ENCODE results near the gene CP.
A peak's percentile ranks its signal among the peaks of the same experiment; 100 is the strongest.
"Not testable (repeated sequence)": the region's sequence is repeated elsewhere in the genome, so short reads cannot be mapped to it uniquely, and the experiment has no call there.

The CP gene

DNA sequence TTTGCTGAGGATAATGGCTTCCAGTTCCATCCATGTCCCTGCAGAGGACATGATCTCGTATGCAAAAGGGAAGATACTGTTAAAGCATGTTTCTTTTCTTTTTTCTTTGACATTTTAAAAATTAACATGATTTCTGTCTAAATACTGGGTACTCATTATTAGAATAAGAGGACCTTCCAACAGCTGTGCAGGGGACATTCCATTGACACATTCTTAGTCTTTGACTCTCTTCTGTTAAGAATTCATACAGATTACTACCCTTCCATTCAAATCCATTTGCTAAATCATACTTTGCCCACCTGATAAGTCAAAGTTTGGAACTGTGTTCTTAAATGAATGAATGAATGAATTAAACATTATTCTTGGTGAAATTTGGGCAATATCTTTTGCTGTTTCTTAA lies 5.1 kb upstream of the CP start:
- DNase-seq: no peak

DNA sequence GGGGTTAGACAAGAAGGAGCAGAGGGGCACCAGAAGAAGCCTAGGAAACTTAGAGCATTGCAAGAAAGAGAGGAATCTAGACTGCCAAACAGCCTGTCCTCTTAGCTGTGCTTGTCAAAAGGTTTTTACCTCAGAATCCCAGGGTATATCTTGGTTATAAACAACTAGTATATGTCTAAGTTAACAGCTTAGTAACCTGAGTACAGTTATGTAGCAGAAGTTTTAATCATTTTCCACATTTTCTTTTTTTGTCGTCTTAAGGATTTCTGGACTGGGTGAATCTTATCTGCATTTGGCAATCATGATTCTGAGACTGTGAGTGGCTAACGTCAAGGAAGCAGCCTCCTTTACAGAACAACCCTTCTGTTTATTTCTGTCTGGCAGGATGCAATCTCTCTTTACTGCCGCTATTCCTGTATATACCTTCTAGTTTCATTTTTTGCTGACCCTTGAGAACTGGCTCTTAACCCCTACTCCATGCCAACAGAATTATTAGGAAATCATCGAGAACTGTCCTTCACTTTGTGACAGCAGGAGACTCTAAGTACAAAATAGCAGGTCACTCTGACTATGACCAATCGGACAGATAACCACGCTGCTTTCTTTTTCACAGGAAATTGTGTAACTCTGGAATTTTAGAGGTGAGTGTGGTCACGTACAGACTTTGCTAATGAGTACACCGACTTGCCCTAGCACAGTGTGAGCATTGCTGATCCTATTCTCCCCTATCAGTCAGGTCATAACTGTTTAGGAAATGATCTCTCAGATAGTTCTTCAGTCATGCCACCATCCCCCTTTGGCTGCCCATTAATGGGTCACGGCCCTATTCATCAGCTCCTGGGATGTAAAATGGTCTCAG lies 3.3 kb upstream of the CP start:
- DNase-seq: no peak

DNA sequence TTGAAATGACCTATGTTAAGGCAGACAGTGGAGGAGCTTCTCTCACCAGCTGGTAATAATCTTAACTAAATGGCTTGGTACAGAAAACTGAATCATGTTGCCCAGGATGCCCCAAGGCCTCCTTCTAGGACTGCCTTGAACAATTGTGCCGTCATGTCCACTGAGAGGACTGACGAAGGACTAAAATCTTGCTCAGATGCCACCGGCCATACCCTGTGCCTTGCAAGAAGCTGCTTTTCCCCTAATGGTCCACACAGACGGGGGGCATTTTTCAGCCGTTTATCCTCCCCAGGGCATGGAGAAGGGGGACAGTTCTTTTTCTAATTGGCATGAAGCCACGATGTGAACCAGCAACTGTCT lies 1.8 kb upstream of the CP start:
- DNase-seq: no peak

DNA sequence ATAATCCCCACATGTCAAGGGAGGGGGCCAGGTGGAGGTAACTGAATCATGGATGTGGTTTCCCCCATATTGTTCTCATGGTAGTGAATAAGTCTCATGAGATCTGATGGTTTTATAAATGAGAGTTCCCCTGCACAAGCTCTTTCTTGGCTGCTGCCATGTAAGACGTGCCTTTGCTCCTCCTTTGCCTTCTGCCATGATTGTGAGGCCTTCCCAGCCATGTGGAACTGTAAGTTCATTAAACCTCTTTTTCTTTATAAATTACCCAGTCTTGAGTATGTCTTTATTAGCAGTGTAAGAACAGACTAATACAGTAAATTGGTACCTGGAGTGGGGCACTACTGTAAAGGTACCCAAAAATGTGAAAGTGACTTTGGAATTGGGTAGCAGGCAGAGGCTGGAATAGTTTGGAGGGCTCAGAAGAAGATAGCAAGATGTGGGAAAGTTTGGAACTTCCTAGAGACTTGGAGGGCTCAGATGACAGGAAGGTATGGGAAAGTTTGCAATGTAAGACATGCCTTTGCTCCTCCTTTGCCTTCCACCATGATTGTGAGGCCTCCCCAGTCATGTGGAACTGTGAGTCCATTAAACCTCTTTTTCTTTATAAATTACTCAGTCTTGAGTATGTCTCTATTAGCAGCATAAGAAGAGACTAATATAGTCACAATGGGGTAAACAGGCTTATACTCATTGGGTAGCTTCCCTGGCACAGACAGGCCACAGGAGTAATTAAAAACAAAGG lies 2.1 kb downstream of the CP start:
- DNase-seq: not testable (repeated sequence)

DNA sequence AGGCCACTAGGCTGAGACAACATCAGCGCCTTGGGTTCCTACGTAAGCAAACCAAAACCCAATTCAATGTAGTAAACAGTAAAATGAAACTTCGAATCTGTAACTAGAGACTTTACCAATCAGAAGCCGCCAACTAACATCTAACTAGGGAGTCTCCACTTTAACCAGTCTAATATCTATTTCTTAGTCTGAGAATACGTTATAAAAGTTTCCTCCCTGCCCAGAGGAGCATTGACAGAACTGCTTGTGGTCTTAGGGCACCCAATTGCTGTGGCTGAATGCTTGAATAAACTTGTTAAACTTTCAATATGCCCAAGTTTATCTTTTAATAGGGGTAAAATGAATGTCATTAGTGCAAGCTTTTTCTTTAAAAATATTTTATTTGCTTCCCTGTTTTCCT lies 4.3 kb downstream of the CP start:
- DNase-seq: no peak

DNA sequence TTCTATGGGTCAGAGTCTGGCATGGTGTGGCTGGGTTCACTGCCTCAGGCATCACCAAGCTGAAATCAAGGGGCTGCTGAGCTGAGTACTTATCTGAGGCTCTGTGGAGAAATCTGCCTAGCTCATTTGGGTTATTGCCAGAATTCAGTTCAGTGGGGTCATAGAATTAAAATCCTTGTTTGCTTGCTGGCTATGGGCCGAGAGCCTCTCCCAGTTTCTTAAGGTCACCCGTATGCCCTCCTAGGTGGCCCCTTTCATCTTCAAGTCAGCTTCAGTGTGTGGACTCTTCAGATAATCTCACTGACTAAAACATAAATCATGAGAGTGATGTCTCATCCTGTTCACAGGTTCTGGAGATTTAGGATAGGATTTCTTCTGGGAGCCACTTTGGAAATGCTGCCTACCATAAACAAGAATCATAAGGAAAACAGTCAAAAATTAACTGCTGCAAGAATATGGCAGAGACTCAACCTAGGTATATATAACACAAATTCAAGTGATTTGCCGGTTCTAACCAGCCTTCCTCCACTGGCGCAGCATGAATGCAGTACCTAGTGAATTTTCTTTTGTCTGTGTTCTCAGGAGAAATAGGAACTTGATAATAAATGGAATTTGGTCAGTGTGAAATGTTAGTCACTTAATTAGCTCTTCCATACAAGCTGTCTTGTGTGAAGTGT lies 5.3 kb downstream of the CP start:
- no peak for DNase-seq

DNA sequence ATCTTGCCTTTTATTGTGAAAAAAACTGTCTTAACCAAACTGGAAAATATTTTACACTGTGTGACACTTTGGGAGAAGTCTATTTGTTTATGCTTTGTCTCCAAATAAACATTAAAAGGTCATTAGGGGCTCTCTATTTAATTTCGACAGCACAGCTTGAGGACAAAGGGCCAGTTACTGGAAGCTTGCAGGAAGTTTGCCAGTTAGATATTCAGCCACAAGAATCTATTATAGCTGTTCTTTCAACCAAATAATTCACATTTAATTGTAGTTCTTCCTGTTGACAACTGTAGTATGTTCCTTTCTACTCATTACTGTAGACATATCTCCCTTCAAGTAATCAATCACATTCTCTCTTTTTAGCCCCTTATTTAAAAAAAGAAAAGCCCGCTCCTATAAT lies 6.1 kb downstream of the CP start:
- no peak for DNase-seq

DNA sequence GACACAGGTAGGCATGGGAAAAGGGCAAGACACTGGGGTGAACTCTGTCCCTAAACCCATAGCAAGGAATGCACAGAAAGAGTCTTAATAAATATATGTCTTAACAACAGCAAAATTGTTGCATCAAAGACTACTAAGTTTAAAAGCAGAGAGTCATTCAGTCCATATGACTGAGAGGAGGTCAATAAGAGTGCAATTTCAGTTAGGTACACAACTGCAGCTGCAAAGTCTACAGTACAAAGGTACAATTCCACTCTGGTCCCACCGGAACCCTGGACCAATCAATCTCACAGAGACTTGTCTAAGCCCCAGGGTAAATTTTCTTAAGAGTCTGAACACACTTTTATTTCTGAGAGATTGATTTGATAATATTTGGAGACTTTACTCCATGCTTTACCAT lies 6.9 kb downstream of the CP start:
- DNase-seq: no peak

DNA sequence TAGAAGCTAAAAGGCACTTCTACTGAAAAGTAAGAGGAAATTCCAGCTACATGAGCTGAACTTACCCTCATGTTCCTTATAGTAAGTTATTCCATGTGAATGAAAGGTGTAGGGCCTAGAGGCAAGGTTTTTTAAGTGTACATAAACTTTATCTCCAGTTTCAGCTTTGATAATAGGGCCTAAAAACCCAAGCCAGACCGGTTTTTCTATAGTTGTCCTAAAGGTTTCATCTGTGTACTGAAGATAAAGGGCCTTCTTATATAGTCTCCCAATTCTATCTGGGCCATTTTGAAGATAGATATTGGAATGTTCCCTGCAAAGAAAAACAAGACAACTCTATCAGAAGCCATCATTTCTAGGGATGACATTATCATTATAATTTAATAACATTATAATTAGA lies 9.2 kb downstream of the CP start:
- DNase-seq: no peak

DNA sequence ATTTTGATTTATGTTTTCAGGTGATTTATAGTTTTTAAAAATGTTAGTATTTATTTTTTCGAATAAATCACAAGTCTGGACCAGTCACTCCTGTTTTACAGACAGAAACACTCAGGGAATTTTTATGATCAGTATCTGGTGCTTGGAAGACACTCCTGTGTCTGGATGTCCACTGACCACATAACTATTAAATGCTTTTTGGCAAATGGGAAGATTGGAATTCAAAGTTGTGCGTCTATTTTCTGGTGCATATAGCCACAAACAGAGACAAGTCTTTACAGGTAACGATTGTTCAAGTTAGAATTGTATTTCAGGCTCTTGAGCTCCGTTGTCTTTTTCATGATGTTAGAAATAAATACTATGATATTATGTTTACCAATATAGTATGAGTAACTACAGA lies 12.2 kb downstream of the CP start:
- no peak for DNase-seq

DNA sequence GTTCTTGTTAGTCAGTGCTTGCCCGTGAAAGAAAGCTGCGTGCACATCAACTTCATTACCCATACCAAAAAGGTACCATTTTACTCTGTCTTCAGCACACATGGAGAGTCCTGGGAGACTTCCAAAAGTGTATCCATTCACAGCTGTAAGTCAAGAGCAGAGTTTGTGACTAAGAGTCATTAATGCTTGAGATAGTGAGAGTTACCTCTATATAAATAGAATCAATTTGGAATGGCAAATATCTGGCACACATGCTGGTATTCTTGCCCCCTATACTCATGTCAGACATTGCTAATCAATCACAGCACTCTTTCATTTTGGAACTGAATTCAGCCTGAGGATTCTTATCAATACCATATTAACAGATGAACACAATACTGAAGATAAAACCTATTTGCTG lies 14.2 kb downstream of the CP start:
- DNase-seq: no peak

DNA sequence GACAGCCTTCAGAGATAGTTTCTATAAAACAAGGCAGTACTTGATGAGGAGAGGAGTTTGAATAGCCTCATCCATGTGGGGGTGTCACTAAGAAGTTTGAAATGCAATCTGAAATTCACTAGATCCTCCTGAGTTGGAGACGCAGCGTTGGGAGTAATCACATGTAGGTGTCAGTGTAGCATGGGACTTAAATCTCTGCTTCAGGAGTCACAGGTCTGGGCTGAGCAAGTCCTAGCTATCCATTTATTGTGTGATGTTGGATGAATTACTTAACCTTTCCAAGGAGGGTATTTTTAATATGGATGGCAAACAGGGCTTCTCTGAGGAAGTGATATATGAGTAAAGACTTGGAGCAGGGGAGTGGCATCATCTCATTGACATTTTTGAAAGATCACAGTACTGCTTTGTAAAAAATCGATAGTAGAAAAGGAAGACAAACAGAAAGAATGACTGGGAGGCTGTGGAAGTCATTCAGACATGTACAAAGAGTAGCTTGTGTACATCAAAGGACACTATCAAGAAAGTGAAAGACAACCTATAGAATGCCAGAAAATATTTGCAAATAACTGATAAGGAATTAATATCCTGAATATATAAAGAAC lies 17.1 kb downstream of the CP start:
- DNase-seq: no peak

DNA sequence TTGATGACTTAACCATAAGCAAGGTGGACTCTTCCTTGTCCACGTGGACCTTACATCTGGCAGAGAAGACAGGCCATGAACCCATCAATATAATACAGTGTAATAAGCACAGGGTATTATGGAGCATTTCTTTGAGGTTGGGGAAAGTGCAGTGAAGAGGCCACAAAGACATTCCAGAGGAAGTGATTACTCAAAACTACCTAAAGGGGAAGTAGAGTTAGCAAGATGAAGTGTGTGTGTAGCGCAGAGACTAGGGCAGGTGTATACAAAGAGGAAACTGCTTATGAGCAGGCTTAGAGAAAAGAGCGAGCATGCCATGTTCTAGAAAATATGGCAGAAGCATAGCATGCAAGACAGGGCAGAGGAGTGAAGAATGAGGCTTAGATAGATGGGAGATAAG lies 17.9 kb downstream of the CP start:
- DNase-seq: no peak

DNA sequence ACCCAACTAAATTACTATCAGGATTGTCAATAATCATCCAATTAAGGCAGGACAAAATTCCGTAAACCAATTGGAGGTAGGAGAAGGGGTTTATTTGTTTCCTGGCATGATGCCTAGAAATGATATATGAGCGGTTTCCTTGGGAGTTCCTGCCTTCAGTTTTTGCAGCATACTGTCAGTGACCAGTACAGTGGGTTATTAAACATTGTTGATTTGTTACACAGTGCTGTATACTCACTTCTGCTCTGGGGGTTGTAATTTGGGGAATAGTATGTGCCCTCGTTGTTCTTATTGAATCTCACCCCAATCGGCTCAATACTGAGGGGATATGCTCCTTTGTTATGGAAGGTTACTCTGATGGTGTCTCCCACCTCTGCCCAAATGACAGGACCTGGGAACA lies 22.2 kb downstream of the CP start:
- DNase-seq: no peak

DNA sequence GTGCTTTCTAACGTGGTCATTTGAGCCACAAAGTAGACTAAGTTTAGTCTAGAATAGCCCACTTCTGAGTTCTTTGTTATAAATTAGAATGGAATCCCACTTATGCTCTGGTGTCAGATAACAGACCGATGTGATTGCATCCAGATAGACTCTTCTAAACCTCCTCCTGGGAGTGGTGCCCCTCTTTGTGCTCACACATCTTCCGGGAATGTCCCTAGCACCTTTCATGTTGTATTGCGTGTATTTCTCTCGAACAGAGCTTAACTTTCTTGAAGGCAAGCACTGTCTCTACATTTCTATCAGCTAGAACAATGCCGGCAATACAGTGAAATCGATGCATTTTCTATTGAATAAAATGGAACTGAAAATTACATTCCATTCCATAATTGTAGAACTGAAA lies 23.0 kb downstream of the CP start:
- no peak for DNase-seq

DNA sequence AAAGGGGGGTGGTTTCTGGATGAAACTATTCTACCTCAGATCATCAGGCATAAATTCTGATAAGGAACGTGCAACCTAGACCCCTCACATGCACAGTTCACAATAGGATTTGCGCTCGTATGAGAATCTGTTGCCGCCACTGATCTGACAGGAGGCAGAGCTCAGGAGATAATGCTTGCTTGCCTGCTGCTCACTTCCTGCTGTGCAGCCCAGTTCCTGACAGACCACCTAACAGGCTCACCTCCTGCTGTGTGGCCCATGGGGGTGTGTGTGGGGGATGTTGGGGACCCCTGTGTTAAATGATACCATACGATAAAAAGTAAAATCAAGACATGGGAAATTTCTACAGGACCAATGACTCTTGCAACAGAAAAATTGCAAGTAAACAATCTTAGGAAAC lies 24.0 kb downstream of the CP start:
- no peak for DNase-seq

DNA sequence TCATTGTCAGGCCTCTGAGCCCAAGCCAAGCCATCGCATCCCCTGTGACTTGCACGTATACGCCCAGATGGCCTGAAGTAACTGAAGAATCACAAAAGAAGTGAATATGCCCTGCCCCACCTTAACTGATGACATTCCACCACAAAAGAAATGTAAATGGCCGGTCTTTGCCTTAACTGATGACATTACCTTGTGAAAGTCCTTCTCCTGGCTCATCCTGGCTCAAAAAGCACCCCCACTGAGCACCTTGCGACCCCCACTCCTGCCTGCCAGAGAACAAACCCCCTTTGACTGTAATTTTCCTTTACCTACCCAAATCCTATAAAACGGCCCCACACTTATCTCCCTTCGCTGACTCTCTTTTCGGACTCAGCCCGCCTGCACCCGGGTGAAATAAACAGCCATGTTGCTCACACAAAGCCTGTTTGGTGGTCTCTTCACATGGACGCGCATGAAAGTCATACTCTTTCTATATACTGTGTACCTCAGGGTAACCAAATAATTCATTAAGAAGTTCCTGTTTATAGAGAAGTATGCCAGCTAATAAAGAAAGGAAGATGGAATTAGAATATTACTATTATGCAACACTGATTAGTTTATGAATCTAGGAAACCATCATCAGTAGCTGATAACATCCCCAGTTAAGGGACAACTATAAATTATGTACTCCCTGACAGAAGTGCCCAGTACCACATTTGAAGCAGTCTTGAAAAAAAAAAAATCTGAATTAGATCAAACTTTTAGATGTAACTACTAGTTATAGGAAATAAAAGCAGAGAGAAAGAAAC lies 24.6 kb downstream of the CP start:
- DNase-seq: not testable (repeated sequence)

DNA sequence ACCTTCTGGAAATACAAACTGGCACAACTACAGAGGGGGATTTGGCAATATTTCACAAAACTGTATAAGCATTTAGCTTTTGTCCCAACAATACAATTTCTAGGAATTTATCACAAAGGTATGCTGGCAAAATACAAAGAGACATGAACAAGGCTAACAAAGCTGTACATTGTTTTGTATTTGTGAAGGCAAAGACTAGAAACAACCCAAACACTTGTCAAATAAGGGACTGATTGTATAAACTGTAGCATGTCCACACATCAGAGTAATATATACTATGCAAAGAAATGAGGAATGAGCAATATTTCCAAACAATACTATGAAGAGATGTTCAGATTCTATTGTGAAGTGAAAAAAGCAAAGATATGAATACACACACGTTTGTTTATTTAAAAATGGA lies 26.4 kb downstream of the CP start:
- DNase-seq: no peak

DNA sequence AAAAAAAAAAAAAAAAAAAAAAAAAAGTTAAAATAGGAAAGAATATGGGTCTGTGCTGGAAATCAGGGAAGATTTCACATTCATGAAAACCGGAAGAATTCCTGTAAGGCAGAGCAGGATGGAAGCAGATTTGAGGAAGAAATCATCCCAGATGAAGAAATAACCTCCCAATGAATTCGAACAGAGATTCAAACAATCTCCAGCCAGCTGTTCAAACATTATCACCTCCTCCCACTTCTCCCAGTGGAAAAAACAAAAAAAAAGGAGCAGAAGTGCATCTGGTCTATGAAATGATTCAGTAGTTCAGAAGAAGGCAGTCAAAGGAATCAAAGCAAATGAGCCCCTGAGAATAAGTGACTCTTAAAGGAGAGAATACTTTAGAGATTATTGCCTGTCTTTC lies 33.1 kb downstream of the CP start:
- DNase-seq: no peak

DNA sequence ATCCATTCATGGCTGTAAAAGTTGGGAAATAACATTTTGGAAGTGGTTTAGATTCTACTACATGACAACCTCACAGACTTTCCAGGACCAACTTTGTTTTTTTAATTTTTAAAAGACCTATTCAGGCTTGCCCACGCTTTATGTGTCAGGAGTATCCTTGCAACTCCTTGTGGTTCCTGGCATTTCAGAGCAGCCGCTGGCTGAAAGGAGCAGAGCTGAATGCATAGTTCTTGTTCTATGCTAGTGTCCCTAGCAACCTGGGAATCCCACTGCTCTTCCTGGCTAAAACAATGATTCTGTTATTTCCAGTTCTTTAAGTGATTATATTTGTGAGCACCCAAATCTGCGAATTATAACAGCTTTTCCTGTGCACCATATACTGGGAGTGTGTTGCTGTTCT lies 34.9 kb downstream of the CP start:
- no peak for DNase-seq

DNA sequence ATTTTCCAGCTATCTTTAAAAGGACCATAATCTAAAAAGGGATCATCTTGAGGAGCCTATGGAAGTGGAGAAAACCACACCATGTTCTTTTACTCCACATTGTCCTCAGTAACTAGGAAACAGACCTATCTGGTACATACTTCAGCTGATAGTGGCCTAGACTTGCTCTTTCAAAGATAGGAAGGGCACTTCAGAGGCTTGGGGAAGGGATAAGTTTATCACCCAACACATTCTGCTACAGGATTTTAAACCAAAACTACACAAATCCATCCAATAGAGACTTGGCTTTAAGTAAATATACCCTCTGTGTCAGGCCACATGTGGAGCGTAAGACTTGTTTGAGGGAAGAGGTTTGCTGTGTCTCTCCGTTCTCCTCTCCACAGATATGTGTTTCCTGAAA lies 35.4 kb downstream of the CP start:
- DNase-seq: no peak

DNA sequence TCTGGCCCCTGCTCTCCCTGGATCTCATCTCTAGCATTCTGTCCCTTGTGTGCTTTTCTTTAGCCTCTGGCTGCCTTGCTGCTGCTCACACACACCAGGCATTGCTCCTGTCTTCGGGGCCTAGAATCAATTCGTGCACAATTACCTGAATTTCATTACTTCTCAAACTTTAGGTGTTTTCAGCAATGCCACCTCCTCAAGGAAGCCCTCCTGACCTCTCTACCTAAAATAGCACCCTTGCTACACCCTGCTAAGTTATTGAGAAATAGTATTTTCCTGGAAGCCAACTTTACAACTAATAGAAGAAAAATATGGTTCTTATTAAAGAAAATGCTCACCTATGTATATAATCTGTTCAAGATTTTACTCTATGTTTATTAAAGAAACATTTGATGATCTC lies 40.4 kb downstream of the CP start:
- DNase-seq: no peak

DNA sequence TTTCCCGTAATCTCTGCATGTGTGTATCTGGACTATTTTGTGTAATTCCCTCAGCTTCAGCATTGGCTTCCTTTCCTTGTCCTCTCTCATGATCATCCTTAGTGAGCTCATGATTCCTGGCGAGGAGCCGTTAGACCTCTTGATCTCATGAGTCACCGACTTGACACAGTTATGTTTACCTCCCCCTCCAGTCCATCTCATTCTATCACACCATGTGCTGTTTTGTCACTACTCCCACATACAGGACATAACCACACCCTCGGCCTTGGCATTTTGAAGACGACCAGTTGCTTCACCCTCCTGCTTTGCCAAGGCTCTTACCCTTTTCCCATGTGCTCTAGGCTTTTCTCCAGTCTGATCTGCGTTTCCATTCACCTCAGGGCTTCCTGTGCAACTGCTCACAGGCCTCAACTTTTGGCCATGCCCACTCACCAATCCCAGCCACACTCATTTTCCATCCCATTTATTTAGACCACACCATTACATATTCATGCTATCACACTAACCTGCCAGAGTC lies 41.5 kb downstream of the CP start:
- peak; percentile 14 for DNase-seq

All from 8988T (cell line).